ENCODE data around the gene TUBA4A. TPM values are rescaled to one million over a fixed set of nuclear protein-coding genes. Genes with fewer than 3 reads are reported as not detected.
"Not testable (repeated sequence)": the region's sequence is repeated elsewhere in the genome, so short reads cannot be mapped to it uniquely, and the experiment has no call there.

Gene TUBA4A
- polyA plus RNA-seq, 2 donors: 89.0 to 161 TPM

DNA sequence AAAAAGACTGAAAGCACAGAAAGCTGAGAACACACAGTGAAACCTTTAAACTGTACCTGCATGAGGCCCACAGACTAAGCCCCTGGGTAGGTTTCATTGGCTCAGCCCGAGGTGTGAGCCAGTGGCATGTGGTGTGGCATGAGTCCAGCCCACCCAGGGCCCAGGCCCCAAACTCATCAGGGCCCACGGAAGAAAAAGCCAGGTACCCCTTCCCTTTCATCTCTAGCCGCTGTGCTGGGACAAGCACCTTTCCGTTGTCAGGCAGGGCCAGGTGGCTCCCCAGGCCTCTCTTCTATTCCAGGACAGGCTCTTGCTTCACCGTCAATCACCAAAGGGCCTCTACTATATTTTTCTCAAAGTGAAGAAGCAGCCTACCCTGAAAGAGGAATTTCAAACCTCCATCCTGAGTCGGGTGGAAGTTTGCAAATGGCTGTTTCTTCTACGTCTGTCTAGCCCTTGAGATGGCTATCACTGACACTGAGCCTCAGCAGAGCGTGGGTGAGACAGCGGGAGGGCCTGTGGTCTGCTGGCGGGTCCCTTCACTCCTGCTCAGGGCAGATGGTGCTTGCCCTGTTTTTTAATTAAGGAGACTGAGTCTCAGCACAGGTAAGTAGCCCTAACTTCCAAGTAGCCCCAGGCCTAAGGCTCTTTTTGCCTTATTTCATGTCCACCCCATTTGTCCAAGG is 34.0 kb upstream of the TUBA4A start:
- Histone ChIP-seq H3K4me3 (ENCODE audit: low read depth in 1 of 2, low read length in 2 of 2) (no peak overlapping the region), H3K27ac (ENCODE audit: low read depth in 2 of 2, low read length in 1 of 2) (peak overlapping the region; percentile 74 to 82), H3K9me3 (ENCODE audit: control insufficient read depth in 2 of 2, insufficient read depth in 1 of 2, low read depth in 1 of 2, low read length in 1 of 2) (no peaks in the 10 kb centered on the region), H3K27me3 (ENCODE audit: control insufficient read depth in 1 of 2, insufficient read depth in 2 of 2, low read length in 2 of 2) (no peaks in the 10 kb centered on the region), H3K4me1 (ENCODE audit: control insufficient read depth in 2 of 2, insufficient read depth in 2 of 2, low read length in 1 of 2) (peaks cover 3 to 41% of the 10 kb centered on the region in 2 donors), H3K36me3 (ENCODE audit: control insufficient read depth in 2 of 2, insufficient read depth in 2 of 2, low read length in 1 of 2) (peaks cover 0 to 18% of the 10 kb centered on the region in 2 donors)
- 72 to 84% methylated on average over 10 of the region's 10 CpGs for WGBS, 2 donors

- Histone ChIP-seq H3K4me1 (ENCODE audit: control insufficient read depth in 2 of 2, insufficient read depth in 2 of 2, low read length in 1 of 2) (peaks cover 3 to 41% of the 10 kb centered on the region in 2 donors), H3K36me3 (ENCODE audit: control insufficient read depth in 2 of 2, insufficient read depth in 2 of 2, low read length in 1 of 2) (peaks cover 0 to 18% of the 10 kb centered on the region in 2 donors), H3K27ac (ENCODE audit: low read depth in 2 of 2, low read length in 1 of 2) (peak overlapping the region; percentile 75 to 88)
- not testable (repeated sequence) for H3K27me3 ChIP-seq (ENCODE audit: control insufficient read depth in 1 of 2, insufficient read depth in 2 of 2, low read length in 2 of 2); H3K4me3 ChIP-seq (ENCODE audit: low read depth in 1 of 2, low read length in 2 of 2); H3K9me3 ChIP-seq (ENCODE audit: control insufficient read depth in 2 of 2, insufficient read depth in 1 of 2, low read depth in 1 of 2, low read length in 1 of 2)
- WGBS, 2 donors: 78 to 85% methylated on average over 6 of the region's 6 CpGs
Measured at GRCh38 chr2:219287116-219287440, 33.4 kb upstream of the TUBA4A start.

DNA sequence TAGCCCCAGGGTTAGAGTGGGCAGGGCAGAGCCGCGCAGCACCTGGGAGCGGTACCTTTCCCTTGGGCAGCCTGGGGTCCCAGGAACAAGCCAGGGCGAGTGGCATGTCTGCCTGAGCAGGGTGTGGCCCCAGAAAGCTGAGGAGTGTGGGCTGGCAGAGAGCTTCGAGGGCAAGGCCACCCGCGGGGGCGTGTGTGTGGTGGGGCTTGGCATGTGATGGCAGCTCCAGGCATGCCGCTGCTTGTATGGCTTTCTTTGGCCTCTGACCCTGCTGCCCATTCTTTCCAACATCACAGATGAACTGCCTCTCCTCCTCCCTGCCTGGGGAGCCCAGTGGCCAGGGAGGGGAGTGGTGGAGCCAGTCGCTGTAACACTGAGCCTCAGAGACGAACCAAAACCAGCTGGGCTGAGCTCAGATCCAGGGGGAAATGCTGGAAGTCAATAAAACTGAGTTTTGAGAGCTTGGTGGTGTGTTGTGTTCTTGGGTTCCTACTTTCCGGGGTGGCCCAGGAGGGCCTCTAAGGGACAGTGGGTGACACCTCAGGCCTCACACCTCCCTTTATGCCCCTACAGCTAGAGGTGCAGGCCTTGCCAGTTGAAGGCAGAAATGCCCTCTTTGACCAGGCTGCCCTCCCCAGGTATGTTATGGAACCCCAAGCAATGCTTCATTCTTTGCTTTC is 32.9 kb upstream of the TUBA4A start:
- WGBS, 2 donors: 51 to 70% methylated on average over 11 to 12 of the region's 12 CpGs
- Histone ChIP-seq H3K9me3 (ENCODE audit: control insufficient read depth in 2 of 2, insufficient read depth in 1 of 2, low read depth in 1 of 2, low read length in 1 of 2) (no peaks in the 10 kb centered on the region), H3K4me1 (ENCODE audit: control insufficient read depth in 2 of 2, insufficient read depth in 2 of 2, low read length in 1 of 2) (peaks cover 3 to 41% of the 10 kb centered on the region in 2 donors), H3K27me3 (ENCODE audit: control insufficient read depth in 1 of 2, insufficient read depth in 2 of 2, low read length in 2 of 2) (no peaks in the 10 kb centered on the region), H3K27ac (ENCODE audit: low read depth in 2 of 2, low read length in 1 of 2) (peak overlapping the region; percentile 75 to 88), H3K4me3 (ENCODE audit: low read depth in 1 of 2, low read length in 2 of 2) (no peak overlapping the region), H3K36me3 (ENCODE audit: control insufficient read depth in 2 of 2, insufficient read depth in 2 of 2, low read length in 1 of 2) (peaks cover 0 to 23% of the 10 kb centered on the region in 2 donors)

GRCh38 chr2:219285894-219286425 is 32.2 kb upstream of the TUBA4A start:
- H3K4me1 ChIP-seq (ENCODE audit: control insufficient read depth in 2 of 2, insufficient read depth in 2 of 2, low read length in 1 of 2): peaks cover 3 to 41% of the 10 kb centered on the region in 2 donors

DNA sequence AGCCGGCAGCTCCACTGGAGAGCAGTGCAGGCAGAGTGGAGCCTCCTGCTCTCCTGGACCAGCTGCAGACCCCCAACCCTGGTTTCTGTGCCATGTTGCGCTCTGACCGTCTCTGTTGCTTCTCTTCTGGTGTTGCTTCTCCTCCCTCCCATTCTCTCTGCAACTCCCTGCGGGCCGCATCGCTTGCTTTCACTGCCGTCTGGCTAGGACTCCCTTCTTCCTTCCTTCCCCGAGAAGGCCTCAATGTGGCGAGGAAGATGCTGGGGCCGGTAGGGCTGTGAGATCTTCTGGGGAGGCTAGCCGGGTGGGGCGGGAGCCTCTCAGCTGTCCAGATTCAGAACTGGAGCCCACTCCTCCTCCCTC is 31.6 kb upstream of the TUBA4A start:
- H3K4me1 ChIP-seq (ENCODE audit: control insufficient read depth in 2 of 2, insufficient read depth in 2 of 2, low read length in 1 of 2): peaks cover 3 to 41% of the 10 kb centered on the region in 2 donors

More at GRCh38 chr2:219285894-219286425, 32.2 kb upstream of the TUBA4A start:
- WGBS, 2 donors: 47 to 58% methylated on average over 14 to 17 of the region's 17 CpGs
- no peak overlapping the region for H3K4me3 ChIP-seq (ENCODE audit: low read depth in 1 of 2, low read length in 2 of 2)
- no peaks in the 10 kb centered on the region for H3K27me3 ChIP-seq (ENCODE audit: control insufficient read depth in 1 of 2, insufficient read depth in 2 of 2, low read length in 2 of 2)
- peaks cover 0 to 26% of the 10 kb centered on the region in 2 donors for H3K36me3 ChIP-seq (ENCODE audit: control insufficient read depth in 2 of 2, insufficient read depth in 2 of 2, low read length in 1 of 2)
- H3K9me3 ChIP-seq (ENCODE audit: control insufficient read depth in 2 of 2, insufficient read depth in 1 of 2, low read depth in 1 of 2, low read length in 1 of 2): no peaks in the 10 kb centered on the region
- H3K27ac ChIP-seq (ENCODE audit: low read depth in 2 of 2, low read length in 1 of 2): peak overlapping the region; percentile 75 to 88

GRCh38 chr2:219284501-219285372 is 31.0 kb upstream of the TUBA4A start:
- Histone ChIP-seq H3K4me3 (ENCODE audit: low read depth in 1 of 2, low read length in 2 of 2) (no peak overlapping the region), H3K9me3 (ENCODE audit: control insufficient read depth in 2 of 2, insufficient read depth in 1 of 2, low read depth in 1 of 2, low read length in 1 of 2) (no peaks in the 10 kb centered on the region), H3K27ac (ENCODE audit: low read depth in 2 of 2, low read length in 1 of 2) (peak overlapping the region in 1 of 2 donors; percentile 88), H3K4me1 (ENCODE audit: control insufficient read depth in 2 of 2, insufficient read depth in 2 of 2, low read length in 1 of 2) (peaks cover 3 to 41% of the 10 kb centered on the region in 2 donors), H3K27me3 (ENCODE audit: control insufficient read depth in 1 of 2, insufficient read depth in 2 of 2, low read length in 2 of 2) (no peaks in the 10 kb centered on the region), H3K36me3 (ENCODE audit: control insufficient read depth in 2 of 2, insufficient read depth in 2 of 2, low read length in 1 of 2) (peaks cover 0 to 30% of the 10 kb centered on the region in 2 donors)
- 83 to 86% methylated on average over 16 of the region's 16 CpGs for WGBS, 2 donors

More for the DNA sequence above, 31.6 kb upstream of the TUBA4A start:
- Histone ChIP-seq H3K27me3 (ENCODE audit: control insufficient read depth in 1 of 2, insufficient read depth in 2 of 2, low read length in 2 of 2) (no peaks in the 10 kb centered on the region), H3K36me3 (ENCODE audit: control insufficient read depth in 2 of 2, insufficient read depth in 2 of 2, low read length in 1 of 2) (peaks cover 0 to 30% of the 10 kb centered on the region in 2 donors), H3K4me3 (ENCODE audit: low read depth in 1 of 2, low read length in 2 of 2) (no peak overlapping the region), H3K9me3 (ENCODE audit: control insufficient read depth in 2 of 2, insufficient read depth in 1 of 2, low read depth in 1 of 2, low read length in 1 of 2) (no peaks in the 10 kb centered on the region), H3K27ac (ENCODE audit: low read depth in 2 of 2, low read length in 1 of 2) (peak overlapping the region; percentile 75 to 88)
- 71 to 74% methylated on average over 12 of the region's 12 CpGs for WGBS, 2 donors

DNA sequence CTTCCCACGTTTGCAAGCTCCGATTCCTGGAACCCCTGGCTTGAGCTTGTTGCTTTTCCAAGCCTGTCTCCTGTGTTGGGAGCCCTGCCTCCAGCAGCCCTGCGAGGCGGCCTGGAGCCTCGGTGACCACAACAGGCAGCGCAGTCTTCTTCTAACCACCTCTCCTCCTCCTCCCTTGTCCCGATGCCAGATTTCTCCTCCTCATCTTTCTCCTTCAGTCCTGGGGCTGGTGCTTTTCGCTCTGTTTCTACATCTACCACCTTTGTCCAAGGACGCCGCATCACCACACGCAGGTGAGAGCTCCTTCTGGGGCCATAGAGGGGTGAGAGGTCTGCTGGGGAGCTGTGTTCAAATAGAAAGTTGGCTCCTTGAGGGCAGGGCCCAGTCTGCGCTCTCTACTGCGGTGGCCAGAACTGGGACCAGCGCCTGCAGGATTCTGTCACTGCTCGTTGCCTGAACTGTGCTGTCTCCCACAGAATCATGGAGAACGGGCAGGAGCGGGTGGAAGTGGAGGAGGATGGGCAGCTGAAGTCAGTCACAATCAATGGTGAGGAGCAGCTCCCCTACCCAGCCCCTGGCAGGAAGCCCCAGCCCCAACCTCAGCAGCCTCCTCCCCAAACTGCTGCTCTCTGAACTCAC is 29.3 kb upstream of the TUBA4A start:
- Histone ChIP-seq H3K4me1 (ENCODE audit: control insufficient read depth in 2 of 2, insufficient read depth in 2 of 2, low read length in 1 of 2) (peaks cover 0 to 32% of the 10 kb centered on the region in 2 donors), H3K4me3 (ENCODE audit: low read depth in 1 of 2, low read length in 2 of 2) (no peak overlapping the region), H3K9me3 (ENCODE audit: control insufficient read depth in 2 of 2, insufficient read depth in 1 of 2, low read depth in 1 of 2, low read length in 1 of 2) (no peaks in the 10 kb centered on the region), H3K27me3 (ENCODE audit: control insufficient read depth in 1 of 2, insufficient read depth in 2 of 2, low read length in 2 of 2) (no peaks in the 10 kb centered on the region), H3K36me3 (ENCODE audit: control insufficient read depth in 2 of 2, insufficient read depth in 2 of 2, low read length in 1 of 2) (peaks cover 0 to 30% of the 10 kb centered on the region in 2 donors), H3K27ac (ENCODE audit: low read depth in 2 of 2, low read length in 1 of 2) (peak overlapping the region in 1 of 2 donors; percentile 45)
- WGBS, 2 donors: 88 to 92% methylated on average over 17 of the region's 17 CpGs

GRCh38 chr2:219282375-219282774 is 28.7 kb upstream of the TUBA4A start:
- Histone ChIP-seq H3K36me3 (ENCODE audit: control insufficient read depth in 2 of 2, insufficient read depth in 2 of 2, low read length in 1 of 2) (peaks cover 0 to 30% of the 10 kb centered on the region in 2 donors), H3K27ac (ENCODE audit: low read depth in 2 of 2, low read length in 1 of 2) (no peak overlapping the region), H3K4me1 (ENCODE audit: control insufficient read depth in 2 of 2, insufficient read depth in 2 of 2, low read length in 1 of 2) (peaks cover 4 to 29% of the 10 kb centered on the region in 2 donors), H3K27me3 (ENCODE audit: control insufficient read depth in 1 of 2, insufficient read depth in 2 of 2, low read length in 2 of 2) (no peaks in the 10 kb centered on the region), H3K4me3 (ENCODE audit: low read depth in 1 of 2, low read length in 2 of 2) (no peak overlapping the region), H3K9me3 (ENCODE audit: control insufficient read depth in 2 of 2, insufficient read depth in 1 of 2, low read depth in 1 of 2, low read length in 1 of 2) (no peaks in the 10 kb centered on the region)
- WGBS, 2 donors: 85 to 93% methylated on average over 5 of the region's 5 CpGs

DNA sequence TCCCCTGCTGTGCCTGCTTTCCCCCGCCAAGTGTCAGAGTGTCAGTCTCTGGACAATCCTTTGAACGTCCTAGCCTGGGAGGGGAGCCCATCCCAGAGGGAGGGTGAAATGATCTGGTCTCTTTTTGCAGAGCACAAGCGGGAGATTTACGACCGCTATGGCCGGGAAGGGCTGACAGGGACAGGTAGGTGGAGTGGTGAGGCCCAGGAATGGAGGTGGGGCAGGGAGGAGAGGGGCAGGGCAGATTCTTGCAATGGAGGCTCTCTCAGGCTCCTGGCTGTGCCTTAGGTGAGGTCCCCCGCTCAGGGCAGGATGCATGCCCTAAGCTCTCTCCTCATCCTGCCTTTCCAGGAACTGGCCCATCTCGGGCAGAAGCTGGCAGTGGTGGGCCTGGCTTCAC is 27.9 kb upstream of the TUBA4A start:
- Histone ChIP-seq H3K27me3 (ENCODE audit: control insufficient read depth in 1 of 2, insufficient read depth in 2 of 2, low read length in 2 of 2) (no peaks in the 10 kb centered on the region), H3K27ac (ENCODE audit: low read depth in 2 of 2, low read length in 1 of 2) (no peak overlapping the region), H3K4me1 (ENCODE audit: control insufficient read depth in 2 of 2, insufficient read depth in 2 of 2, low read length in 1 of 2) (peaks cover 4 to 25% of the 10 kb centered on the region in 2 donors), H3K9me3 (ENCODE audit: control insufficient read depth in 2 of 2, insufficient read depth in 1 of 2, low read depth in 1 of 2, low read length in 1 of 2) (no peaks in the 10 kb centered on the region), H3K36me3 (ENCODE audit: control insufficient read depth in 2 of 2, insufficient read depth in 2 of 2, low read length in 1 of 2) (peaks cover 0 to 30% of the 10 kb centered on the region in 2 donors), H3K4me3 (ENCODE audit: low read depth in 1 of 2, low read length in 2 of 2) (no peak overlapping the region)
- WGBS, 2 donors: 87% methylated on average over 8 of the region's 8 CpGs
